ENCODE data around the gene RBM19.

- TF ChIP-seq RAD21 (IDR thresholded peaks at IDR 0.05; ENCODE audit: low read length) (no peak), POLR2A (IDR thresholded peaks at IDR 0.05; ENCODE audit: low read depth, low read length) (no peak), CTCF (conservative IDR thresholded peaks at IDR 0.05; ENCODE audit: low read depth, low read length) (no peak), USF2 (IDR thresholded peaks at IDR 0.05; ENCODE audit: low read depth, low read length) (no peak), NFE2L2 (IDR thresholded peaks at IDR 0.05; ENCODE audit: low read depth, low read length) (no peak), RFX5 (IDR thresholded peaks at IDR 0.05; ENCODE audit: low read depth, low read length) (no peak), MAZ (IDR thresholded peaks at IDR 0.05; ENCODE audit: borderline replicate concordance, low read depth, low read length) (no peak), BHLHE40 (IDR thresholded peaks at IDR 0.05; ENCODE audit: low read depth, low read length) (no peak)
Observed at GRCh38 chr12:113945174-113946173, 20.7 kb downstream of the RBM19 start.
